Erythroblast (primary cell): Measurements from ENCODE around the gene ADAMTS9.

Source experiments
- GATA1 ChIP-seq: IDR thresholded peaks from 2 replicates; pipeline ENCODE4 v1.6.1; 2011; ENCODE audit warnings: low read depth, mild to moderate bottlenecking, control low read depth, low read length, moderate library complexity
- POLR2A ChIP-seq: IDR thresholded peaks from 2 replicates; pipeline ENCODE4 v1.6.1; 2011; ENCODE audit warnings: mild to moderate bottlenecking, low read length

DNA sequence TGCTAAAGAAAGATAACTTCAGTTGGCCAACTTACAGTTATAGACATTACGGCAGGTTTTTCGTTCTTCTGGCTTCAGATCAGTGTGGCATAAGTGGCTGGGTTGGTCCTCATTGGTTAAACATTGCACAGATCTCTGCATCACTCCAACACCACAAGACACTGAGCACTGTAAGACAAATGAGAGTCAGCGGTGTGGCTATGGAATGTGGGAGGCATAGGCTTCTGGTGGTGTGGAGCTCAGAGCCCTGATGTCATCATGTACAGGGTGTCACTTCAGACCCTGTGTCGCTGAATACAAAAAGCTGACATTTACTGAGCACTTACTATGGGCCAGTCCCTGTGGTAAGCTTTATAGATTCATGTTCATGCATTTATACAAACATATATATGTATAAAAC lies 146.0 kb downstream of the ADAMTS9 start:
- TF ChIP-seq POLR2A: no peak
- TF ChIP-seq GATA1: no peak
